ENCODE measurements around the gene IFNGR1. TPM values are rescaled to one million over a fixed set of nuclear protein-coding genes. Genes with fewer than 3 reads are reported as not detected.

Gene IFNGR1
- 10 to 100 TPM; 14.1 to 65.5 (median 19.9) TPM for total RNA-seq
- 10 to 100 TPM; 22.0 to 30.7 TPM for polyA plus RNA-seq

- TF ChIP-seq CTCF (IDR thresholded peaks at IDR 0.05), result no peak
- peak within 1 kb of the TSS; percentile 70 to 87 (median 81) for H3K4me3 ChIP-seq
- WGBS, 2 donors, result 0% methylated on average over 54 to 64 of the region's 64 CpGs
- peak within 1 kb of the TSS; percentile 96 to 98 (median 96) for H3K27ac ChIP-seq
- H3K27me3 ChIP-seq, result no peaks in the 10 kb centered on the region
- no peak for FAIRE-seq
- peak; percentile 97 to 99 (median 98) for DNase-seq
- ATAC-seq, result peak; percentile 92 to 98 (median 97)
- no peaks in the 10 kb centered on the region for H3K9me3 ChIP-seq
- H3K36me3 ChIP-seq, result no peaks in the 10 kb centered on the region
- intact Hi-C loops (cut with DNase I), result no loop called here
- H3K4me1 ChIP-seq, result peaks cover 6 to 39% (median 30%) of the 10 kb centered on the region in 3 donors
These were observed at the start of gene IFNGR1 for GRCh38 chr6:137218917-137219663. TSS of gene IFNGR1 (minus strand) at chr6:137219385. CDS start at chr6:137219327, 58 bp downstream.

GRCh38 chr6:137268911-137269310 is 49.7 kb upstream of the IFNGR1 start:
- intact Hi-C loops (cut with DNase I), result no loop called here
- DNase-seq (no peak), FAIRE-seq (no peak), ATAC-seq (no peak)
- H3K36me3 ChIP-seq, result no peaks in the 10 kb centered on the region
- 64 to 82% methylated on average over 3 of the region's 3 CpGs for WGBS, 2 donors
- no peaks in the 10 kb centered on the region for H3K9me3 ChIP-seq
- no peaks in the 10 kb centered on the region for H3K27me3 ChIP-seq
- no peak overlapping the region for H3K27ac ChIP-seq
- no peak overlapping the region for H3K4me3 ChIP-seq
- TF ChIP-seq CTCF (IDR thresholded peaks at IDR 0.05), result no peak
- no peaks in the 10 kb centered on the region for H3K4me1 ChIP-seq

- intact Hi-C loops (cut with DNase I), result no loop called here
- H3K4me3 ChIP-seq, result no peak overlapping the region
- peaks cover 0 to 7% (median 0%) of the 10 kb centered on the region in 3 donors for H3K4me1 ChIP-seq
- FAIRE-seq, result no peak
- WGBS, 2 donors, result 81 to 83% methylated on average over 4 of the region's 4 CpGs
- H3K36me3 ChIP-seq, result no peaks in the 10 kb centered on the region
- no peaks in the 10 kb centered on the region for H3K27me3 ChIP-seq
- TF ChIP-seq CTCF (IDR thresholded peaks at IDR 0.05), result no peak
- no peak for ATAC-seq
- DNase-seq, result no peak
- H3K27ac ChIP-seq, result no peak overlapping the region
- no peaks in the 10 kb centered on the region for H3K9me3 ChIP-seq
These were observed 47.1 kb upstream of the IFNGR1 start for GRCh38 chr6:137266309-137266586.

GRCh38 chr6:137265561-137266308 is 46.5 kb upstream of the IFNGR1 start:
- no peak for ATAC-seq
- intact Hi-C loops (cut with DNase I), result no loop called here
- Histone ChIP-seq H3K9me3 (no peaks in the 10 kb centered on the region), H3K27me3 (no peaks in the 10 kb centered on the region), H3K4me3 (no peak overlapping the region), H3K4me1 (peaks cover 0 to 11% (median 0%) of the 10 kb centered on the region in 3 donors), H3K27ac (no peak overlapping the region), H3K36me3 (no peaks in the 10 kb centered on the region)
- 35 to 41% methylated on average over 7 of the region's 7 CpGs for WGBS, 2 donors
- DNase-seq, result no peak
- FAIRE-seq, result no peak
- no peak for TF ChIP-seq CTCF (IDR thresholded peaks at IDR 0.05)
